ENCODE measurements around the gene AHI1. TPM values are rescaled to one million over a fixed set of nuclear protein-coding genes. Genes with fewer than 3 reads are reported as not detected.

Gene AHI1
- total RNA-seq, 1 donor from 2014 or later = 23.2 TPM

- no peaks in the 10 kb centered on the region for H3K27me3 Mint-ChIP-seq
- H3K4me1 Mint-ChIP-seq (ENCODE audit: unreplicated experiment) = no peaks in the 10 kb centered on the region
- H3K27ac Mint-ChIP-seq = no peak overlapping the region
- H3K9me3 Mint-ChIP-seq = no peaks in the 10 kb centered on the region
- H3K36me3 Mint-ChIP-seq = peaks cover 9% of the 10 kb centered on the region
- no peak for DNase-seq (ENCODE audit: extremely low spot score, unreplicated experiment)
- H3K4me3 Mint-ChIP-seq = no peak overlapping the region
- TF ChIP-seq, protein P1, sequence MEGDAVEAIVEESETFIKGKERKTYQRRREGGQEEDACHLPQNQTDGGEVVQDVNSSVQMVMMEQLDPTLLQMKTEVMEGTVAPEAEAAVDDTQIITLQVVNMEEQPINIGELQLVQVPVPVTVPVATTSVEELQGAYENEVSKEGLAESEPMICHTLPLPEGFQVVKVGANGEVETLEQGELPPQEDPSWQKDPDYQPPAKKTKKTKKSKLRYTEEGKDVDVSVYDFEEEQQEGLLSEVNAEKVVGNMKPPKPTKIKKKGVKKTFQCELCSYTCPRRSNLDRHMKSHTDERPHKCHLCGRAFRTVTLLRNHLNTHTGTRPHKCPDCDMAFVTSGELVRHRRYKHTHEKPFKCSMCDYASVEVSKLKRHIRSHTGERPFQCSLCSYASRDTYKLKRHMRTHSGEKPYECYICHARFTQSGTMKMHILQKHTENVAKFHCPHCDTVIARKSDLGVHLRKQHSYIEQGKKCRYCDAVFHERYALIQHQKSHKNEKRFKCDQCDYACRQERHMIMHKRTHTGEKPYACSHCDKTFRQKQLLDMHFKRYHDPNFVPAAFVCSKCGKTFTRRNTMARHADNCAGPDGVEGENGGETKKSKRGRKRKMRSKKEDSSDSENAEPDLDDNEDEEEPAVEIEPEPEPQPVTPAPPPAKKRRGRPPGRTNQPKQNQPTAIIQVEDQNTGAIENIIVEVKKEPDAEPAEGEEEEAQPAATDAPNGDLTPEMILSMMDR (conservative IDR thresholded peaks at IDR 0.05) = no peak
These were observed 171.7 kb downstream of the AHI1 start for GRCh38 chr6:135325624-135326424.

GRCh38 chr6:135324531-135324930, 173.0 kb downstream of the AHI1 start:
- Mint-ChIP-seq H3K36me3 (peaks cover 12% of the 10 kb centered on the region), H3K4me3 (no peak overlapping the region), H3K9me3 (no peaks in the 10 kb centered on the region), H3K4me1 (ENCODE audit: unreplicated experiment) (no peaks in the 10 kb centered on the region), H3K27ac (no peak overlapping the region), H3K27me3 (no peaks in the 10 kb centered on the region)
- TF ChIP-seq, protein P1 (conservative IDR thresholded peaks at IDR 0.05) = no peak
- no peak for DNase-seq (ENCODE audit: extremely low spot score, unreplicated experiment)

GRCh38 chr6:135323979-135324378, 173.6 kb downstream of the AHI1 start:
- Mint-ChIP-seq H3K4me1 (ENCODE audit: unreplicated experiment) (no peaks in the 10 kb centered on the region), H3K9me3 (no peaks in the 10 kb centered on the region), H3K4me3 (no peak overlapping the region), H3K27ac (no peak overlapping the region), H3K36me3 (peaks cover 12% of the 10 kb centered on the region), H3K27me3 (no peaks in the 10 kb centered on the region)
- DNase-seq (ENCODE audit: extremely low spot score, unreplicated experiment) = no peak
- TF ChIP-seq, protein P1 (conservative IDR thresholded peaks at IDR 0.05) = no peak

DNA sequence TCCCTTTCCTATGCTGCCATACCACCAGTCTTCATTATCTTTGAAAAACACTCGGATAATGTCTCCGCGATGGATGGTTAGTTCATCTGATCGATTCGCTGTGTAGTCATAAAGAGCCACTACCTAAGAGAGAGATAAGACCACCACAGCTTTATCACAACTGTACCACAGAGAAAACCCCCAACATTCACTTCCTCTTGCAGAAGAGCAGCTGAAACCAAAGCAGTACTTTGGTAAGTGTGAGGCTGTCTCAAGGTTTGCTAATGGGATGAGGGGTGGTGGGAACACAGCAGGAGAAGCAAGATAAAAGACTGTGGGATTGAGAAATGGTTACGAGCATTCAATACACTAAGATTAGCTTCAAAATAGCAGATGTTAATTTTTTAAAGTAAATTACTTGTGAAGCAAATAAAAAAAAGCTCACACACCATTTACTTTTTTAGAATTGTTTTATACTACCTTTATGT, 174.3 kb downstream of the AHI1 start:
- TF ChIP-seq, protein P1 (conservative IDR thresholded peaks at IDR 0.05) = no peak
- Mint-ChIP-seq H3K27me3 (no peaks in the 10 kb centered on the region), H3K36me3 (peaks cover 7% of the 10 kb centered on the region), H3K4me1 (ENCODE audit: unreplicated experiment) (no peaks in the 10 kb centered on the region), H3K27ac (no peak overlapping the region), H3K9me3 (no peaks in the 10 kb centered on the region), H3K4me3 (no peak overlapping the region)
- no peak for DNase-seq (ENCODE audit: extremely low spot score, unreplicated experiment)

- H3K36me3 Mint-ChIP-seq = peaks cover 4% of the 10 kb centered on the region
- H3K4me1 Mint-ChIP-seq (ENCODE audit: unreplicated experiment) = no peaks in the 10 kb centered on the region
- H3K9me3 Mint-ChIP-seq = no peaks in the 10 kb centered on the region
- no peak overlapping the region for H3K4me3 Mint-ChIP-seq
- DNase-seq (ENCODE audit: extremely low spot score, unreplicated experiment) = no peak
- H3K27ac Mint-ChIP-seq = no peak overlapping the region
- no peaks in the 10 kb centered on the region for H3K27me3 Mint-ChIP-seq
- TF ChIP-seq, protein P1 (conservative IDR thresholded peaks at IDR 0.05) = no peak
These were observed 174.9 kb downstream of the AHI1 start for GRCh38 chr6:135322427-135323201.
